Measurements from ENCODE around the gene DNM1L.
"Not testable (repeated sequence)": the region's sequence is repeated elsewhere in the genome, so short reads cannot be mapped to it uniquely, and the experiment has no call there.

Gene DNM1L

GRCh38 chr12:32695787-32696186, 16.7 kb downstream of the DNM1L start:
- TF ChIP-seq CTCF (conservative IDR thresholded peaks at IDR 0.05) (no peak), ZFX (IDR thresholded peaks at IDR 0.05) (no peak)
- H3K27ac ChIP-seq = no peak overlapping the region

DNA sequence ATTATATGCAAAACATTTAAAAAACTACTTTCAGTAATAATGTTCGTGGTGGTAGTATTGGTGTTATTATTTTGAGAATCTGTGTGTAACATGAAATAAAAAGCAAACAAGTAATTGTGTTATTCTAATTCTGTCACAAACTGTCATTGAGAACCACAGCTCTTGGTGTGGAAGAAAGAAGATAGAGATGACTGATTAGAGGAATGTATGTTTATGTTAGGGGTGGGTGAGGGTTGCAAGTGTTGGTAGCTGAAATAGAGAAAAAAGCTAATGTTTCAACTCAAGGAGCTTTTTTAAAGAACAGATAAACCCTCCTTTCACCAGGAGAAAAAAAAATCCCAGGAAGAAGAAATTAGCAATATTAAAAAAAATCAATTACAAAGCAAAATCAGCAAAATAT, 18.3 kb downstream of the DNM1L start:
- TF ChIP-seq ZFX (IDR thresholded peaks at IDR 0.05) (no peak), CTCF (conservative IDR thresholded peaks at IDR 0.05) (no peak)
- no peak overlapping the region for H3K27ac ChIP-seq

DNA sequence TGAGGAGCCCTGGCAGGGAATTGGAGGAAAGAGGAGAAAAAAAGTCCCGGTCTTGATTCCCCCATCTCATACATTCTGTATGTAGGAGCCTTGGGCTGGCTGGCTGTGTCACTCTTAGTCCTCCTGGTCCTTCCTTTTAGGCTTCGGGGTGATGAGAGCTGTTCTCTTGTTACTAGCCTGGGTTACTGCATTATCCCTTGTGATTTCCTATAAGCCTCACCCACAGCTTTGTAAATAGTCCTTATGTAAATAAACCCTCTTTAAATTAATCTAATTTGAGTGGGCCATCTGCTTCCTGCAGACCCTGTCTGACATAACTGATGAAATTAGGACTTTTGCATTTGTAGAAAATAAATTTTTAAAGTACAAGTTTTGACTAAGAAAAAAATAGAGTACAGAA, 19.2 kb downstream of the DNM1L start:
- no peak overlapping the region for H3K27ac ChIP-seq
- TF ChIP-seq ZFX (IDR thresholded peaks at IDR 0.05) (no peak), CTCF (conservative IDR thresholded peaks at IDR 0.05) (no peak)

- H3K27ac ChIP-seq = not testable (repeated sequence)
Observed at GRCh38 chr12:32699437-32699836, 20.3 kb downstream of the DNM1L start.

GRCh38 chr12:32702473-32702872, 23.4 kb downstream of the DNM1L start:
- no peak overlapping the region for H3K27ac ChIP-seq
- TF ChIP-seq ZFX (IDR thresholded peaks at IDR 0.05) (no peak), CTCF (conservative IDR thresholded peaks at IDR 0.05) (no peak)

DNA sequence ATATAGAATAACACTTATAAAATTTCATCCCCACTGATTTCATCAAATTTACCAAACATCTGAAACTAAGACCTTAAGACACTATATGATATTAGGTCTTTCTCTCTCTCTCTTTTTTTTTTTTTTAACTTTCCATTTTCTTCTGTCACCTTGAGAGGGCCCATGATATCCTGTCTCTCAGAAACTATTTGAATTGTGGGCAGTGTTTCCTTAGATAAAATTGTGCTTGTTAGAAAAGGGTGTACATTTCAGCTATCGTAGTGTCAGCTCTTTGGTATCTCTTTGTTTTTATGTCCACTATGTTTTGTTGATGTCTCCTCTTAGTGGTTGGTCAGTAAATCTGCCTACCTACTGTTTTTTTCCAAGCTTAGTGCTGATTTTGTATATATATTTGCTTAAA, 23.8 kb downstream of the DNM1L start:
- no peak for TF ChIP-seq CTCF (conservative IDR thresholded peaks at IDR 0.05)
- no peak for TF ChIP-seq ZFX (IDR thresholded peaks at IDR 0.05)
- H3K27ac ChIP-seq = no peak overlapping the region

DNA sequence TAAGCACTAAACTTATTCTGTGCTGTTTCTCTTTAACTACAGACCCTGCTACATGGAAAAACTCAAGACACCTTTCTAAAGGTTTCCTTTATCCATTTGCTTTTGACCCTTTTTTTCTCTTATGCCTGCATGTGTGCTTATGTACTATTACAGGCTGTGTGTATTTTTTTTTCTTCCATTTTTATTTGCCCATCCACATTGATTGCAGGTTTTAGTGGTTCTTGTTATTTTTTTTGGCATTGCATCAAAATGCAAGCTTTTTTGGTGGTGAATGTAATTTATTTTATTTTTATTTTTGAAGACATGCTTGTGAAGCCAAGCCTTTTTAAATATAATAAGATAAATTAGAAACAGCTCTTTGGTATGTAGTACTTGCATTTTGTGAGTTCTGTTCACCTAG, 26.7 kb downstream of the DNM1L start:
- TF ChIP-seq CTCF (conservative IDR thresholded peaks at IDR 0.05) (no peak), ZFX (IDR thresholded peaks at IDR 0.05) (no peak)
- no peak overlapping the region for H3K27ac ChIP-seq

DNA sequence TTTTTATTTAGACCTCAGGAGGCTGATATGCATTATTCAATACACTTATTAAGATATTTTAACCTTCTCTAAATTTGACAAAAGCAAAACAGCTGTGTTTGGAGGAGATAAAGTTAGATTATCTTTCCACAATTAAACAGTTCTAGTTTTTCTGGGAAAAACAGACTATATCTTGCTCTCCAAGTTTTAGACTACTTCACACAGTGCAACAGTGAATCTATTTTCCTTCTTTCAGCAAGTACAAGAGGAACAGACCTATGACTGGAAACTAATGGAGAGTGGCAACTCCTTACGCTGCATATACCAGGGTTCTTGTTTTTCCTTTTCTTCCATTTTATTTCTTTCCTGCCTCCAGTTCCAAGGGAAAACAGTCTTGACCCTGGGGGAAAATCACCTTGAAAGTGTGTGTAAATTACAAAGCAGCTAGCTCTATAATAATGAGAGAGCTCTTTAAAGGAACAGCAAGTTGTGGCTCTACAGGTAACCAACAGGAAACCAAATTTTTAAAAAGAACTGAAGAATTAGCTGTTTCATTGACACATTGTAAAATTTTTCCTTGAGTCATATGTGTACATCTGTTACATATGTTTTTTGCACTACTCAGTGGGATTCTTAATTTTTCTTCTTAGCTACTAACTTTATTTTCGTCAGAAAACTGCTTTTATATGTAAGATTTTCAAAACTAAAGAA, 27.4 kb downstream of the DNM1L start:
- TF ChIP-seq CTCF (conservative IDR thresholded peaks at IDR 0.05) (no peak), ZFX (IDR thresholded peaks at IDR 0.05) (no peak)
- no peak overlapping the region for H3K27ac ChIP-seq
